H1 (cell line): ENCODE measurements around the gene UBQLNL. TPM values are rescaled to one million over a fixed set of nuclear protein-coding genes. Genes with fewer than 3 reads are reported as not detected.

ENCODE experiments used
- CREB1 ChIP-seq: IDR thresholded peaks from 2 replicates; pipeline ENCODE4 v1.6.1; 2012; ENCODE audit warnings: inconsistent platforms
- RAD21 ChIP-seq, 2 experiments: IDR thresholded peaks in 1 of 2; conservative IDR thresholded peaks in 1 of 2; 2 replicates each; pipeline ENCODE4 v1.6.1; 2011; ENCODE audit warnings: low read depth in 2 of 2, low read length in 2 of 2, improper control_type of control experiment in 1 of 2, inconsistent platforms in 1 of 2, mild to moderate bottlenecking in 1 of 2, moderate library complexity in 1 of 2
- SAP30 ChIP-seq: fragments of 300-600 bp; sonication (generic); IDR thresholded peaks from 2 replicates; pipeline ENCODE4 v1.7.1; 2012; ENCODE audit warnings: low read length, moderate library complexity, mild to moderate bottlenecking, inconsistent platforms; ENCODE audit not compliant: insufficient read depth, insufficient replicate concordance
- SP2 ChIP-seq: IDR thresholded peaks from 2 replicates; pipeline ENCODE4 v1.6.1; 2012; ENCODE audit warnings: mild to moderate bottlenecking, low read length, inconsistent platforms
- TAF1 ChIP-seq: IDR thresholded peaks from 2 replicates; pipeline ENCODE4 v1.6.1; 2011; ENCODE audit warnings: mild to moderate bottlenecking, low read depth, low read length
- TAF7 ChIP-seq: optimal IDR thresholded peaks from 2 replicates; pipeline ENCODE3; 2011; ENCODE audit warnings: low read depth, mild to moderate bottlenecking, inconsistent platforms, low read length, moderate library complexity, borderline replicate concordance
- TBP ChIP-seq: IDR thresholded peaks from 2 replicates; pipeline ENCODE4 v1.6.1; 2011; ENCODE audit warnings: low read depth, low read length, improper control_type of control experiment
- polyA plus RNA-seq, 7 experiments: library from polyadenylated mRNA; depleted of rRNA in 3 of 7; stranded (reverse) in 5 of 7; unstranded in 2 of 7; fragments of >200 nt in 5 of 7; fragments of 200-250 nt in 2 of 7; gene quantifications; 1 replicate in 5 of 7; 2 replicates in 1 of 7; 4 replicates in 1 of 7; pipeline versions ENCODE4 v1.2.1 to v1.2.3, GENCODE V29; 2011 to 2013; ENCODE audit warnings: missing spikeins in 2 of 7, mixed read lengths in 2 of 7
- total RNA-seq: library from RNA; stranded (reverse); fragmentation: NEBNext Ultra II Directional; extraction: Animal tissue kit (Norgen Biotek cat#: 25700); gene quantifications from 2 replicates; pipeline ENCODE4 v1.2.1, GENCODE V29; 2021

Gene UBQLNL
- total and polyA plus RNA-seq, 2 of the 8 experiments (the other 6 are each of a cell fraction or from before 2014, with no cell fraction given), result 0.35 TPM; not detected in 1

- TF ChIP-seq TAF7, result no peak
- no peak for TF ChIP-seq CREB1
- TF ChIP-seq TBP, result no peak
- no peak for TF ChIP-seq SAP30
- TF ChIP-seq SP2, result no peak
- TF ChIP-seq RAD21 (IDR thresholded peaks at IDR 0.05 in 1 of 2, conservative IDR thresholded peaks at IDR 0.05 in 1 of 2; ENCODE audit: low read depth in 2 of 2, low read length in 2 of 2), result no peak
- no peak for TF ChIP-seq TAF1
These were observed 47.9 kb upstream of the UBQLNL start (continued) for GRCh38 chr11:5564259-5565019.
